Ishikawa (cell line): ENCODE data around the gene CHIC2.

Experiments used
- CEBPB ChIP-seq: IDR thresholded peaks from 2 replicates; pipeline ENCODE4 v1.6.1; 2012
- EGR1 ChIP-seq: IDR thresholded peaks from 2 replicates; pipeline ENCODE4 v1.6.1; 2012
- EP300 ChIP-seq: IDR thresholded peaks from 2 replicates; pipeline ENCODE4 v1.6.1; 2012; ENCODE audit warnings: borderline replicate concordance
- NFIC ChIP-seq: IDR thresholded peaks from 2 replicates; pipeline ENCODE4 v1.6.1; 2012
- RAD21 ChIP-seq: IDR thresholded peaks from 2 replicates; pipeline ENCODE4 v1.6.1; 2012; ENCODE audit warnings: low read depth
- TEAD4 ChIP-seq: IDR thresholded peaks from 2 replicates; pipeline ENCODE4 v1.6.1; 2012
- YY1 ChIP-seq: IDR thresholded peaks from 2 replicates; pipeline ENCODE4 v1.6.1; 2012; ENCODE audit warnings: low read depth
- TF ChIP-seq, protein P1 (sequence below): IDR thresholded peaks from 2 replicates; pipeline ENCODE4 v1.6.1; 2012
- TF ChIP-seq, protein P2 (sequence below): IDR thresholded peaks from 2 replicates; pipeline ENCODE4 v1.6.1; 2012

DNA sequence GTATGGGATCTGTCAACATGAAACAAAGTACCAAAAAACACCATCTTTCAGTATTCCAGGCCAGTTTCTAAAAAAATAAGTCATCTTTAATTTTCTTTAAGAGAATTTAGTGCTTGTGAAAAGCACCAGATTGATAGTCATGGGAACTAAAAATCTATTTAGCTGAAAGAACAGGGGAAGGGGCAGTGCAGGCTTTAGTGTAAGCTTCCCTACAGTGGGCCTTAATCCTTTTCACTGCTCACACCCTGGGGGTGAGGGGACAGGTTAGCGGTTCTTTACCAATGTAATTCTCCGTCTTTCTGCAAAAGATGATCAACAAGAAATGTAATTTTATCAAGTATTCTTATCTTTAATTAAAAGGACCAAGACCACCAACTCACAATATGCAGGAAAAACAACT, 47.1 kb downstream of the CHIC2 start:
- no peak for TF ChIP-seq RAD21
- no peak for TF ChIP-seq EP300
- TF ChIP-seq, protein P1, sequence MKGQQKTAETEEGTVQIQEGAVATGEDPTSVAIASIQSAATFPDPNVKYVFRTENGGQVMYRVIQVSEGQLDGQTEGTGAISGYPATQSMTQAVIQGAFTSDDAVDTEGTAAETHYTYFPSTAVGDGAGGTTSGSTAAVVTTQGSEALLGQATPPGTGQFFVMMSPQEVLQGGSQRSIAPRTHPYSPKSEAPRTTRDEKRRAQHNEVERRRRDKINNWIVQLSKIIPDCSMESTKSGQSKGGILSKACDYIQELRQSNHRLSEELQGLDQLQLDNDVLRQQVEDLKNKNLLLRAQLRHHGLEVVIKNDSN: no peak
- no peak for TF ChIP-seq CEBPB
- no peak for TF ChIP-seq NFIC
- no peak for TF ChIP-seq EGR1
- TF ChIP-seq YY1: no peak
- TF ChIP-seq, protein P2, sequence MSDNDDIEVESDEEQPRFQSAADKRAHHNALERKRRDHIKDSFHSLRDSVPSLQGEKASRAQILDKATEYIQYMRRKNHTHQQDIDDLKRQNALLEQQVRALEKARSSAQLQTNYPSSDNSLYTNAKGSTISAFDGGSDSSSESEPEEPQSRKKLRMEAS: no peak
- no peak for TF ChIP-seq TEAD4
